ENCODE data around the gene PTPRD. TPM values are rescaled to one million over a fixed set of nuclear protein-coding genes. Genes with fewer than 3 reads are reported as not detected.

PTPRD gene
- total RNA-seq, 4 donors from 2014 or later = 85.8 to 169 (median 135) TPM

- Histone ChIP-seq H3K9me3 (no peaks in the 10 kb centered on the region), H3K4me1 (no peaks in the 10 kb centered on the region), H3K4me3 (no peak overlapping the region), H3K27me3 (no peaks in the 10 kb centered on the region), H3K27ac (no peak overlapping the region), H3K36me3 (no peaks in the 10 kb centered on the region)
- no peak for DNase-seq
- TF ChIP-seq CTCF (IDR thresholded peaks at IDR 0.05) = peak in 4 of 6 experiments; percentile 40 to 51 (median 44)
- TF ChIP-seq POLR2A (IDR thresholded peaks at IDR 0.05) = no peak
Measured at GRCh38 chr9:9790216-9790872, 822.5 kb downstream of the PTPRD start.

- Histone ChIP-seq H3K4me3 (no peak overlapping the region), H3K36me3 (no peaks in the 10 kb centered on the region), H3K9me3 (no peaks in the 10 kb centered on the region), H3K27ac (no peak overlapping the region), H3K4me1 (no peaks in the 10 kb centered on the region), H3K27me3 (no peaks in the 10 kb centered on the region)
- DNase-seq = no peak
- TF ChIP-seq POLR2A (IDR thresholded peaks at IDR 0.05) (no peak), CTCF (IDR thresholded peaks at IDR 0.05) (no peak)
Measured at GRCh38 chr9:9783711-9784110, 829.1 kb downstream of the PTPRD start.

GRCh38 chr9:9783211-9783610 is 829.6 kb downstream of the PTPRD start:
- H3K4me1 ChIP-seq = no peaks in the 10 kb centered on the region

GRCh38 chr9:9778293-9778692 is 834.5 kb downstream of the PTPRD start:
- Histone ChIP-seq H3K36me3 (no peaks in the 10 kb centered on the region), H3K4me3 (no peak overlapping the region), H3K27me3 (no peaks in the 10 kb centered on the region), H3K27ac (no peak overlapping the region), H3K4me1 (no peaks in the 10 kb centered on the region), H3K9me3 (no peaks in the 10 kb centered on the region)
- TF ChIP-seq POLR2A (IDR thresholded peaks at IDR 0.05) = no peak
- no peak for TF ChIP-seq CTCF (IDR thresholded peaks at IDR 0.05)
- no peak for DNase-seq

More at GRCh38 chr9:9783211-9783610, 829.6 kb downstream of the PTPRD start:
- H3K36me3 ChIP-seq = no peaks in the 10 kb centered on the region
- no peak for TF ChIP-seq POLR2A (IDR thresholded peaks at IDR 0.05)
- no peak for TF ChIP-seq CTCF (IDR thresholded peaks at IDR 0.05)
- H3K4me3 ChIP-seq = no peak overlapping the region
- no peak for DNase-seq
- no peaks in the 10 kb centered on the region for H3K9me3 ChIP-seq
- H3K27me3 ChIP-seq = no peaks in the 10 kb centered on the region
- no peak overlapping the region for H3K27ac ChIP-seq

- DNase-seq = no peak
Measured at GRCh38 chr9:9774471-9774870, 838.3 kb downstream of the PTPRD start.

More at GRCh38 chr9:9774471-9774870, 838.3 kb downstream of the PTPRD start:
- Histone ChIP-seq H3K36me3 (no peaks in the 10 kb centered on the region), H3K4me1 (no peaks in the 10 kb centered on the region), H3K27ac (no peak overlapping the region), H3K27me3 (no peaks in the 10 kb centered on the region), H3K4me3 (no peak overlapping the region), H3K9me3 (no peaks in the 10 kb centered on the region)
- no peak for TF ChIP-seq CTCF (IDR thresholded peaks at IDR 0.05)
- TF ChIP-seq POLR2A (IDR thresholded peaks at IDR 0.05) = no peak

Data from Peyer's patch (tissue), 4 donors.